Measurements from ENCODE around the gene EXOSC1. TPM values are rescaled to one million over a fixed set of nuclear protein-coding genes. Genes with fewer than 3 reads are reported as not detected.

The EXOSC1 gene
- total and polyA plus RNA-seq, 2 of the 13 experiments (the other 11 are each of a cell fraction or from before 2014, with no cell fraction given) = 36.3 to 39.9 TPM

GRCh38 chr10:97425964-97426775 lies 19.6 kb downstream of the EXOSC1 start, which contains the start of gene PGAM1 (continued):
- TF ChIP-seq KAT7 (CRISPR knock-in tag; IDR thresholded peaks at IDR 0.05; ENCODE audit: borderline replicate concordance) (peak; percentile 53; the same call in 1 of the 2 replicates), ZBTB43 (CRISPR knock-in tag; conservative IDR thresholded peaks at IDR 0.05) (0 out of 2 replicates have a peak, but pooled peaks have one; percentile 23), PHF5A (CRISPR knock-in tag; IDR thresholded peaks at IDR 0.05; ENCODE audit: low read depth, unreplicated experiment) (peak; percentile 88), GMEB2 (CRISPR knock-in tag; IDR thresholded peaks at IDR 0.05; ENCODE audit: low read depth) (peak; percentile 71), TCF7L2 (IDR thresholded peaks at IDR 0.05; ENCODE audit: low read depth, low read length) (no peak), HOXD1 (CRISPR knock-in tag; IDR thresholded peaks at IDR 0.05) (0 out of 2 replicates have a peak, but pooled peaks have one; percentile 43), ZNF564 (CRISPR knock-in tag; IDR thresholded peaks at IDR 0.05) (no peak), ZSCAN5A (CRISPR knock-in tag; IDR thresholded peaks at IDR 0.05; ENCODE audit: borderline replicate concordance) (0 out of 2 replicates have a peak, but pooled peaks have one; percentile 54), ZNF770 (CRISPR knock-in tag; IDR thresholded peaks at IDR 0.05) (no peak), JDP2 (CRISPR knock-in tag; IDR thresholded peaks at IDR 0.05; ENCODE audit: borderline replicate concordance) (no peak), CEBPZ (IDR thresholded peaks at IDR 0.05; ENCODE audit: low read length) (no peak), ZNF878 (CRISPR knock-in tag; IDR thresholded peaks at IDR 0.05) (no peak), ARHGAP35 (CRISPR knock-in tag; IDR thresholded peaks at IDR 0.05; ENCODE audit: borderline replicate concordance) (no peak; the same call in 1 of the 2 replicates), TFDP1 (CRISPR knock-in tag; IDR thresholded peaks at IDR 0.05; ENCODE audit: borderline replicate concordance) (peak; percentile 79; the same call in 1 of the 2 replicates), MAZ (IDR thresholded peaks at IDR 0.05; ENCODE audit: borderline replicate concordance, low read depth, low read length) (peak; percentile 73; the same call in 1 of the 2 replicates), MAZ (CRISPR knock-in tag; IDR thresholded peaks at IDR 0.05; ENCODE audit: low read depth) (peak; percentile 86)

All from HepG2 (cell line).